ENCODE results near the gene CPED1.

The CPED1 gene

GRCh38 chr7:121020989-121021969 is 32.8 kb downstream of the CPED1 start:
- no peaks in the 10 kb centered on the region for H3K79me2 ChIP-seq (ENCODE audit: low read length)
- H3K9me2 ChIP-seq (replicated peaks; ENCODE audit: insufficient read depth, low read length): no peaks in the 10 kb centered on the region
- peaks cover 23% of the 10 kb centered on the region for H3K4me1 ChIP-seq (ENCODE audit: low read length)
- no peak for TF ChIP-seq EZH2phosphoT487 (IDR thresholded peaks at IDR 0.05; ENCODE audit: low read length)
- no peak for TF ChIP-seq CTCF (IDR thresholded peaks at IDR 0.05; ENCODE audit: low read length)
- TF ChIP-seq EZH2 (optimal IDR thresholded peaks at IDR 0.05; ENCODE audit: low read depth, low read length): no peak
- no peak overlapping the region for H3K4me3 ChIP-seq (ENCODE audit: low read length)
- no peak overlapping the region for H2AFZ ChIP-seq (ENCODE audit: low read length)
- no peak overlapping the region for H3K4me2 ChIP-seq (ENCODE audit: low read depth, low read length)
- no peak overlapping the region for H3K27ac ChIP-seq (ENCODE audit: low read length)
- no peaks in the 10 kb centered on the region for H3K36me3 ChIP-seq (replicated peaks; ENCODE audit: insufficient read depth, low read length)
- DNase-seq: no peak
- no peaks in the 10 kb centered on the region for H4K20me1 ChIP-seq (ENCODE audit: insufficient read depth, low read length)
- peaks cover 5% of the 10 kb centered on the region; the same call in 1 of the 2 replicates for H3F3A ChIP-seq (ENCODE audit: insufficient read depth, low read length)
- H3K9ac ChIP-seq (ENCODE audit: low read length): no peak overlapping the region
- no peaks in the 10 kb centered on the region for H3K9me3 ChIP-seq (replicated peaks; ENCODE audit: insufficient read depth, low read length)
- H3K27me3 ChIP-seq (replicated peaks; ENCODE audit: insufficient read depth, low read length): no peaks in the 10 kb centered on the region

- Histone ChIP-seq H2AFZ (ENCODE audit: low read length) (no peak overlapping the region), H3K4me2 (ENCODE audit: low read depth, low read length) (no peak overlapping the region), H3K27ac (ENCODE audit: low read length) (no peak overlapping the region)
Measured at GRCh38 chr7:121023194-121023593, 34.7 kb downstream of the CPED1 start.

DNA sequence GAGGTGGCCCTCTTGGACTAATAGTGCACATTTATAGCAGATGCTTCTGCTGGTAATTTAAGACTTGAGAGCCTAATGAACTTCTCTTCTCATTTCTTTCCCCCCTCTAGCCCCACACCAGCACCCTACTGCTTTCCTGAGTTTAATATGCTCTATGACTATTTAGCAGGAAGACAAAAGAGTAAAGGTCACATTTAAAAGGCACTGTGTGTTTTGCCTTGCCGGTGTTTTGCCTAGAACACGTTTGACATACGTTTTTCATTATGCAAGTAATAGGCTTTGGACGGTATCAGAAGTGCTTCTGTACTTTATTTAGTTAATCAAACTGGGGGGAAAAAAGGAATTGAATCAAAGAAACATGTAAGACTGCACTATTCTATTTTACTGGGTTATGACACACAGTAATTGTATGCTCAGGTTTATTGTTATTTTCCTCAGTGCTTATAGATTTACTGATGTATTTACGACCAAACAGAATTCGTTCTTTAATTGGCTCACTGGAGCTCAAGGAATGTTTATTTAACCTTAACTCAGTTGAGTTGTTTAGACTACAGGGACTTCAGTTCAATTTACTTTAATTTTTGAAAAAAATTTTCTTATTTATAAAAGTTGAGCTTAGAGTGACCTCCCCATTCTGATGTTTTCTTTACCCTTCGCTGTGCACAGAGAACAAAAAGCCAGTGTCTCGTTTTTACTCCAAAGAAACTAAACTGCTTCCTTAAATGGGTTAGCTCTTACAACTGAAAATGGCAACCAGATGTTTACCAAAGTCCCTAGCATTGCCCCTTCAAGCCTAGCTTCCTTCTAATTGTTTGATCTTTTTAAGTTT is 35.4 kb downstream of the CPED1 start:
- no peak overlapping the region for H3K27ac ChIP-seq (ENCODE audit: low read length)
- no peaks in the 10 kb centered on the region for H3K9me2 ChIP-seq (replicated peaks; ENCODE audit: insufficient read depth, low read length)
- H3K9ac ChIP-seq (ENCODE audit: low read length): no peak overlapping the region
- H3K4me2 ChIP-seq (ENCODE audit: low read depth, low read length): no peak overlapping the region
- peaks cover 10% of the 10 kb centered on the region for H3K4me1 ChIP-seq (ENCODE audit: low read length)
- H3F3A ChIP-seq (ENCODE audit: insufficient read depth, low read length): peaks cover 5% of the 10 kb centered on the region; the same call in 1 of the 2 replicates
- no peaks in the 10 kb centered on the region for H3K9me3 ChIP-seq (replicated peaks; ENCODE audit: insufficient read depth, low read length)
- H4K20me1 ChIP-seq (ENCODE audit: insufficient read depth, low read length): no peaks in the 10 kb centered on the region
- no peak for DNase-seq
- H3K36me3 ChIP-seq (replicated peaks; ENCODE audit: insufficient read depth, low read length): no peaks in the 10 kb centered on the region
- H3K79me2 ChIP-seq (ENCODE audit: low read length): no peaks in the 10 kb centered on the region
- no peak overlapping the region for H2AFZ ChIP-seq (ENCODE audit: low read length)
- no peak overlapping the region for H3K4me3 ChIP-seq (ENCODE audit: low read length)
- TF ChIP-seq EZH2phosphoT487 (IDR thresholded peaks at IDR 0.05; ENCODE audit: low read length): no peak
- H3K27me3 ChIP-seq (replicated peaks; ENCODE audit: insufficient read depth, low read length): no peaks in the 10 kb centered on the region

More at GRCh38 chr7:121023194-121023593, 34.7 kb downstream of the CPED1 start:
- Histone ChIP-seq H3K9me3 (replicated peaks; ENCODE audit: insufficient read depth, low read length) (no peaks in the 10 kb centered on the region), H4K20me1 (ENCODE audit: insufficient read depth, low read length) (no peaks in the 10 kb centered on the region), H3K9me2 (replicated peaks; ENCODE audit: insufficient read depth, low read length) (no peaks in the 10 kb centered on the region), H3F3A (ENCODE audit: insufficient read depth, low read length) (peaks cover 5% of the 10 kb centered on the region; the same call in 1 of the 2 replicates), H3K27me3 (replicated peaks; ENCODE audit: insufficient read depth, low read length) (no peaks in the 10 kb centered on the region), H3K79me2 (ENCODE audit: low read length) (no peaks in the 10 kb centered on the region), H3K9ac (ENCODE audit: low read length) (no peak overlapping the region), H3K4me1 (ENCODE audit: low read length) (peaks cover 16% of the 10 kb centered on the region), H3K36me3 (replicated peaks; ENCODE audit: insufficient read depth, low read length) (no peaks in the 10 kb centered on the region), H3K4me3 (ENCODE audit: low read length) (no peak overlapping the region)
- no peak for TF ChIP-seq EZH2phosphoT487 (IDR thresholded peaks at IDR 0.05; ENCODE audit: low read length)
- no peak for TF ChIP-seq EZH2 (optimal IDR thresholded peaks at IDR 0.05; ENCODE audit: low read depth, low read length)
- TF ChIP-seq CTCF (IDR thresholded peaks at IDR 0.05; ENCODE audit: low read length): no peak
- DNase-seq: no peak
